ENCODE measurements around the gene KCNRG.
"Not testable (repeated sequence)": the region's sequence is repeated elsewhere in the genome, so short reads cannot be mapped to it uniquely, and the experiment has no call there.

KCNRG gene

DNA sequence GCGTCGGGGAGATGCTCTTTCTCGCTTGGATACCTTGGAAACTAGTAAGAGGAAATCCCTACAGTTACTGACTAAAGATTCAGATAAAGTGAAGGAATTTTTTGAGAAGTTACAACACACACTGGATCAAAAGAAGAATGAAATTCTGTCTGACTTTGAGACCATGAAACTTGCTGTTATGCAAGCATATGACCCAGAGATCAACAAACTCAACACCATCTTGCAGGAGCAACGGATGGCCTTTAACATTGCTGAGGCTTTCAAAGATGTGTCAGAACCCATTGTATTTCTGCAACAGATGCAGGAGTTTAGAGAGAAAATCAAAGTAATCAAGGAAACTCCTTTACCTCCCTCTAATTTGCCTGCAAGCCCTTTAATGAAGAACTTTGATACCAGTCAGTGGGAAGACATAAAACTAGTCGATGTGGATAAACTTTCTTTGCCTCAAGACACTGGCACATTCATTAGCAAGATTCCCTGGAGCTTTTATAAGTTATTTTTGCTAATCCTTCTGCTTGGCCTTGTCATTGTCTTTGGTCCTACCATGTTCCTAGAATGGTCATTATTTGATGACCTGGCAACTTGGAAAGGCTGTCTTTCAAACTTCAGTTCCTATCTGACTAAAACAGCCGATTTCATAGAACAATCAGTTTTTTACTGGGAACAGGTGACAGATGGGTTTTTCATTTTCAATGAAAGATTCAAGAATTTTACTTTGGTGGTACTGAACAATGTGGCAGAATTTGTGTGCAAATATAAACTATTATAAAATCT, 2.7 kb upstream of the KCNRG start:
- DNase-seq (ENCODE audit: low read depth), result no peak

DNA sequence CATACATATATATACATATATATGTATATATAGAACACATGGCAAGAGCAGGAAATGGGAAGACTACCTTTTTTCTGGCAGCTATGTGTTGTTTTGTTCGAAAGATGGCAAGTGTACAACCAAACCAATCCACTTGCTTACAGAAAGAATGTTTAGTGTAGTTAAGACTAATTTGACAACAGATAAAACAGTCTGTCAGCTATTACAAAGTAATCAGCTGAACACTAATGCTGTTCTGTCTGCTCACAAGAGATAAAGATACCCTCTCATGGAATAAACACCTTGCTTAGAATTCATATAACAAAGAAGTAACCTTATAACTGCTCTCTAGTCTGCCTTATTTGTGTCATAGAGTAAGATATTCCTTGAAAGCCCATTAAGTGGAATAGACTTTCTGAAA, 858 bp upstream of the KCNRG start:
- no peak for DNase-seq (ENCODE audit: low read depth)

DNA sequence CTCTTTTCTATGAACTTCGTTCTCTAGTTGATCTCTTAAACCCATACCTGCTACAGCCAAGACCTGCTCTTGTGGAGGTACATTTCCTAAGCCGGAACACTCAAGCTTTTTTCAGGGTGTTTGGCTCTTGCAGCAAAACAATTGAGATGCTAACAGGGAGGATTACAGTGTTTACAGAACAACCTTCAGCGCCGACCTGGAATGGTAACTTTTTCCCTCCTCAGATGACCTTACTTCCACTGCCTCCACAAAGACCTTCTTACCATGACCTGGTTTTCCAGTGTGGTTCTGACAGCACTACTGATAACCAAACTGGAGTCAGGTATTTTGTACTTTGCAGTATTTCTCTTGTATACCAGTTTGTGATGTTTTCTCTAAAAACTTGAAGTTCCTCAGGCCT, 506 bp downstream of the KCNRG start:
- no peak for DNase-seq (ENCODE audit: low read depth)

DNA sequence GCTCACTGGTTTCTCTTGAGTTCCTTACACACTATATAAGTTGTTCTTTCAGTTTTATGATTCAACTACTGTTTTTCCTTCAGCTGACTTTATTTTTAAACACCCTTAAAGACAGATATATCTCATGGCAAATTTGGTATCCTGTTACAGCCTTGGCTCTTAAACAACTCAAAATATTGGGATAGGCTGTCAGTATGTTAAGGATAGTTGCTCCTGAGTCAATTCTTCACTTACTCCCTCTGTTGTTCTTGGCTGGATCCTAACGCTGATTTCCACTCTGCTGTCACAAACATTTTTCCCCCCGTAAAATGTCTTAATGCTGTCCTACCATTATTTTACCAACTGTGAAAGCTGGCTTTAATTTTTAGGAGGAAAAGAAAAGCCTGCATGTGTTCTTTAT, 1.2 kb downstream of the KCNRG start:
- no peak for DNase-seq (ENCODE audit: low read depth)

DNA sequence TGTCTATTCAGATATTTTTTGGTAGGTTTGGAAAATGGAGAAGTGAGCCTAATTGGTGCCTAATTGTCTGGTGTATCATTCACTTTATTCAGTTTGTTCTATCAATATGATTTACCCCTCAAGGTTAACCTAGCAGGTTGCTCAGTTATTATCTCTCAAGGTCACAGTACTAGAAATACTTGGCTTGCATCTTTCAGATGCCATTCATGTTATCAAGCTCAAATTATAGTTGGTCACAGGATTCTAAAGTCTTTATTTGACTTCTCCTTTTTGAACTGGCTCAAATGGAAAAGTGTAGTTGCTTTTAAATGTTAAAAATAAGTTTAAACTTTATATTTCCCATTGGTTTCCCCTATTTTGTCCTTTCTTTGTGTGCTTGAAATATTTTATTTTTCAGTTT, 2.6 kb downstream of the KCNRG start:
- DNase-seq (ENCODE audit: low read depth), result no peak

DNA sequence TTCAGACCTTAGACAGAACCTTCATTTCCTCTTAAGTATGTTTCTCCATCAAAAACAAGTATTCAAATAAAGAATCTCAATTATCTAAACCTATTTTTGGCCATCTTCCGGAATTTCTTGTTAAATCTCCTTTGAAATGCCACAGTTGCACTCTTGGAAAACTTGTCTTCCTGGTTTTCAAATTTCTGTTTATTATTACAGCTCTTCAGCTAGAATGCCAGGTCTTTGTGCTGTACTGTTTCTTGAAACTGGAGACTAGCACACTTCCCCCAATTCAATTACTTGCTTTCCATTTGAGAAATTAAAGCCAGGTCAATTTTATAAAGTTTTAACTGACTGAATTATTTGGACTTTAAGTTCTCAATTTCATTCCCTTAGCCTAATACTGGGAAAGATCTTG, 10.2 kb downstream of the KCNRG start:
- DNase-seq (ENCODE audit: low read depth), result no peak

DNA sequence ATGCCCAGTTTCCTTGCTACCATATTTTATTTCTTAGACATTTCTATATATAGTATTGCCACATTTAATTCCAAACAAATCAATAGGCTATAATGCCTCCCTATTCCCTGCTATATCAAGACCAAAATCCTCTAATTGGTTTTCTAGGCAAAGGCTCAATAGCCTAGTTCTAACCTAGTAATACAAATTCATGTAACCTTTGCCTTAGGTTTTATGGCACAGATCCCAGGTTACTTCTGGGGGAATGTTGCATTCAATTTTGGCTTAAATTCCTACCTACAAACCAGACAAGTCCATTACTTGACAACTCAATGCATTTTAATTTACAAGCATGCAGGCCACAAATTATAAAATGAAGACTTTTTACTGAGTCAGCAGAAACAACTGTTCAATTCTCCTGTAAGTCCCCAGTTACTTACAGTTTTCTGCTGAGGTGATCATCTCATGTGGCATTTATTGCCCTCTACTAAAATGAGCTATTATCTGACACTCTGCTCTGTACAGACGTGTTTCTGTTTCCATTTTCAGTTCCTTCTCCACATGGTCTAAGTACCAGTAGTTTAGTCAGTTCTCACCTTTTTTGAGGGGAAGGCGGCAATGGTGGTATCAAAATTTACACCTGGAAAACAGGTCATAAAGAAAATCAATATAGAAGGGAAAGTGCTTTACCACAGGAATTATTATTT, 11.7 kb downstream of the KCNRG start:
- no peak for DNase-seq (ENCODE audit: low read depth)

DNA sequence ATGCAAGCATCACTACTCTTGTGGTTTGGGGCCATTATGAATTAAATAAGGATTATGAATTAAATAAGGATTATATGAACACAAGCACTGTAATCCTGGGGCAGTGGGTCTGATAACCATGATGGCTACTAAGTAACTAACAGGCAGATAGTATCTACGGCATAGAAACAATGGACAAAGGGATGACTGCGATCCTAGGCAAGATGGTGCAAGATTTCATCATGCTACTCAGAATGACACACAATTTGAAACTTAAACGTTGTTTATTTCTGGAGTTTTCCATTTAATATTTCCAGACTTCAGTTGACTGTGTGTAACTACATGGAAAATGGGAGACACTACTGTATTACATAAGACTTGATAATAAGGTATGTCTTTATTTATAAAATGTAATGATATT, 15.1 kb downstream of the KCNRG start:
- DNase-seq (ENCODE audit: low read depth), result no peak

DNA sequence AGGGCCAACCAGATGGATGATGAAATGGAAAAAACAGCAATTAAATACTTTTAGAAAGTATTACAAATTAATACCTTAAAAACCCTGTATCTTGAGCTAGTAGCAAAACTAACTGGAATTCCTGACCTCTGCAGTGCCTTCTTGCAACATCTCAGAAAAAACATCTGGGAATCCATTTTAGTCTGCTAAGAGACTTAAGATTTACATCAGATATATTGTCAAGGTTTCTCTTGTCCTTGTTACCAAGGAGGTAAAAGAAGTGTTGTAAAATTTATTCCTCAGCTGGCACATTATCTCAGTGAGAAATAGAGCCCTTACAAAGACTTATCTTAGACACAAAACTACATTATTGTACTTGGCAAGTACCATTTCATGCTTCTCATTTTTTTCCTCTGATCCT, 18.5 kb downstream of the KCNRG start:
- DNase-seq (ENCODE audit: low read depth), result no peak

DNA sequence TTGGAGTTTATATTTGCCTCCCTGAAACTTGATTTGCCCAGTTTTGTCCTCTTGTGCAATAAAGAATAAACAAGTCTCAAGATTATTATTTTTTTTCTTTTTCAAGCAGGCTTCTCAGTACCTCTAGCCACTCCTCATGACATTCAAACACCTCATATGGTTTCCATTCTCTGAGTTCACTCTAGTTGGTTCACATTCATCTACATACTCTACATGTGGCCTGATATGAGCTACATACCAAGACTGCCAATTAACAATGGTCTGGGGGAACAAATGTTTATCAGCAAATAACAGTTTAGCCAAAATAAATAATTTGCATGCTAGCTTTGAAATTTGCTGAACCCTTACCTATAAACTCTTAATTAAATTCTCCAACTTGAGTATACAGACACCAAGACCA, 22.5 kb downstream of the KCNRG start:
- DNase-seq (ENCODE audit: low read depth), result no peak

DNA sequence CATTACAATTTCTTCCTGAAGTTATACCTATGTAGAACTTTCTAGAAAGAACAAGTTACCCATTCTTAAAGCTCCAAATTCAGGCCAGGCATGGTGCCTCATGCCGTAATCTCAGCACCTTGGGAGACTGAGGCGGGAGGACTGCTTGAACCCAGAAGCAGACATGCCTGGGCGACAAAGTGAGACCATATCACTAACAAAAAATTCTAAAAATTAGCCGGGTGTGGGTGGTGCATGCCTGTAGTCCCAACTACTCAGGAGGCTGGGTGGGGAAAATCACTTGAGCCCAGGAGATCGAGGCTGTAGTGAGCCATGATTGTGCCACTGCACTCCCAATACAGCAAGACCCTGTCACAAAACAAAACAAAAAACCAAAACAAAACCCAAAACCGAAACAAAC, 23.0 kb downstream of the KCNRG start:
- no peak for DNase-seq (ENCODE audit: low read depth)

DNA sequence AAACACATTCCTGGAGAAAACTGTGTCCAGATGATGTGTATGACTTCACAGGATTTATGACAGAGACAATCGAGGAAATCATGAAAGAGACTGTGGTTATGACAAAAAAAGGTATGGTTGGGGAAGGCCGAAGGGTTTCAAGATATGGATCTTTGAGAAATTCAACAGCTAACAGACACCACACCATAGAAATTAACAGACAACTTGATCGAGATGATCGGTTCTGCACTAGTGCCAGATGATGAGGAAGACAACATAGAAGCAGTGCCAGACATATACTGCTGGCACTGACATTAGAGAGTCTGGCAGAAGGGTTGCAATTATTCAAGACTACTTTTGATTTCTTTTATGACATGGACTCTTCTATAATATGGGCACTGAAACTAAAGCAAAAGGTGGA, 37.2 kb downstream of the KCNRG start:
- DNase-seq (ENCODE audit: low read depth), result no peak

DNA sequence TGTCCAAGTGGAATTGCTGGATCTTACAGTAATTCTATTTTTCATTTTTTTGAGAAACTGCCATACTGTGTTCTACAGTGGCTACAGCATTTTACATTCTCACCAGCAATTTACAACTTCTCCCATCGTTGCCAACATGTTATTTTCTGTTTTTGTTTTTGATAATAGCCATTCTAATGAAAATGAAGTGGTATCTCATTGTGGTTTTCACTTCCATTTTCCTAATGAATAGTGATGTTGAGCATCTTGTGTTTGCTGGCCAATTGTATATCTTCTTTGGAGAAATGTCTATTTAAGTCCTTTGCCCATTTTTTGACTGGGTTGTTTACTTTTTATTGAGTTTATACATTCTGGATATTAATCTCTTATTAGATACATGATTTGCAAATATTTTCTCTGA, 38.6 kb downstream of the KCNRG start:
- no peak for DNase-seq (ENCODE audit: low read depth)

DNA sequence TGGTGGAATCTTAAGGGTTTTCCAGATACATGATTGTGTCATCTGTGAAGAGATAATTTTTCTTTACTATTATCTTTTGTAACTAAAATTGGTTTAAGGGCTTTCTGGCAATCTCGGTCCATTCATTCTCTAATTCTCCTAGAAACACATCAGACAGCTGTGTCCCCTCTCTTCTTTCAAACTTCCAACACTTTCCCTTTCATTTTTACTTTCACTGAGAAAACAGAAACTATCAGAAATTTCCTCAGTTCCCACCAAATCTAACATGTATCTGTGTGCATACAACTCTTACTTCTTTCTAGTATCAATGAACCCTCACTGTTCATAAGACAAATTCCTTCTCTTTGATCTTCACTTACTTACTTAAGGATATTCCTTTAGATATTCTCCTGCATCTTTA, 40.2 kb downstream of the KCNRG start:
- DNase-seq (ENCODE audit: low read depth), result no peak

DNA sequence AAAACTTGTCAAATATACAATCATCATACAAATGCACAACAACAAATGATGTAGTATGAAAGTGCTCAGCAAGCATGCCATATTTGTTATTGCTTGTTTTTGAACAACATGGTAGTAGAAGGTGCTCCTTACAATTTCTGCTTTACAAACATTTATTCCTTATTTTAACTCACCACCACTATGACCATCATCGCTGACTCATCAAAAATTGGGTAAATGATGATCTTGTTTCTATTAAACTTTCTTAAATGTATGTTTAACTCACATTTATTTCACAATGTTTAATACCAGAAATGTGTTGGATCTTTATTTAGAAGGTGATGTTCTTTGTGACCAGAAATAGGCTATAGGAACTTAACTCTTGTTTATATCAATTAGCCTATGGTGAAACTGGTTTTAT, 45.5 kb downstream of the KCNRG start:
- no peak for DNase-seq (ENCODE audit: low read depth)

DNA sequence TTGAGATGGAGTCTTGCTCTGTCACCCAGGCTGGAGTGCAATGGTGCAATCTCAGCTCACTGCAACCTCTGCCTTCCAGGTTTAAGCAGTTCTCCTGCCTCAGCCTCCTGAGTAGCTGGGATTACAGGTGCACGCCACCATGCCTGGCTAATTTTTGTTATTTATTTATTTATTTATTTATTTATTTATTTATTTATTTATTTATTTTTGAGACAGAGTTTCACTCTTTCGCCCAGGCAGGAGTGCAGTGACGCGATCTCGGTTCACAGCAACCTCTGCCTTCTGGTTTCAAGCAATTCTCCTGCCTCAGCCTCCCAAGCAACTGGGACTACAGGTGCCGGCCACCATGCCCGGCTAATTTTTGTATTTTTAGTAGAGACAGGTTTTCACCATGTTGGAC, 47.1 kb downstream of the KCNRG start:
- not testable (repeated sequence) for DNase-seq (ENCODE audit: low read depth)

DNA sequence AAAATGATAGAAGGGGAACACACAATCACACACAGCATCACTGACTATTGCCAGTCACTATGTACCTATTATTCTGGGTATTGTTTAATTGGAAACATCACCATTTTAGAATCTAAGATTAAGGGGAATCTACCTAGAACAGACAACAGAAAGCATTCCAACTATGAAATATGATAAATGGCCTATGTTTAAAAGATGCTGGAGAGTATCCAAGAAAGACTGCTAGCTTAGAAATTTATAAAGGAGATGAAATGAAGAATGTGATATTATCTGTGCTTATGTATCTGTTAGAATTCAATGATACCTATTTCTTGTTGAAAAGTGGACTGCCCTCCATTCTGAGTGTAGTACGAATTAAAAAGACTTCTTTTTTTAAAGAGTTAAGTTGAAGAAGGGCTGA, 50.5 kb downstream of the KCNRG start:
- no peak for DNase-seq (ENCODE audit: low read depth)

DNA sequence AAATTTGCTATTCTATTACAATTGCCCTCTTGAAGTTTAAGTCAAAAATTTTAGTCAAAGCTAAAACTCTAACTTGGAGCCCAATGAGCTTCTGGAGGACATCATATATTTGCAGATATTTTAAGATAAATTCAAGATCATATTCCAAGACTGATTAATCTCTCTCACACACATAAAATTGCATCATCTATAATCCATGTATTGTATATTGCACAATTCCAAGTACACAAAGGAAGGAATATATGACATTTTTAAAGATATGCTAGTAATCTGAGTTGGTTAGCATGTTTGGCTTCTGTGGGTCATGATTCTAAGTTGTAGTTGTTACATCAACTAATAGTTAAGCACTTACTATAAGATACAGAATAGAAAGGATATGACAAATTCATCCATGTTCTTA, 53.3 kb downstream of the KCNRG start:
- no peak for DNase-seq (ENCODE audit: low read depth)

DNA sequence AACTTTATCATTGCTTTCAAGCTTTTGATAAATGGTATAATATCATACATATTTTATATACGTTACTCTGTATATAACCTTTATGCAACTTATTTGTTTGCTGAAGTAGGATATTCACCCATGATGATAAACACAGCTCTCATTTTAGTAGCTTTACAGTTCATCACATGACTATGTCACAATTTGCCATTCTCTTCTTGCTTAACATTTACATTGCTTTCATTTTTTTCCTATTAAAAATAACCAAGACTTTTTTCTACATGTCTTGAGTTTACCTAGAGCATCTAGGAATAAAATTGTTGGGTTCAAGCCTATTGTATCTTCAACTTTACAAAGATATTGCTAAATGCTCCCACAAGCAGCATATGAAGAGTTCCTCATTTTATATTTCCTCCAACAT, 54.0 kb downstream of the KCNRG start:
- DNase-seq (ENCODE audit: low read depth), result no peak

DNA sequence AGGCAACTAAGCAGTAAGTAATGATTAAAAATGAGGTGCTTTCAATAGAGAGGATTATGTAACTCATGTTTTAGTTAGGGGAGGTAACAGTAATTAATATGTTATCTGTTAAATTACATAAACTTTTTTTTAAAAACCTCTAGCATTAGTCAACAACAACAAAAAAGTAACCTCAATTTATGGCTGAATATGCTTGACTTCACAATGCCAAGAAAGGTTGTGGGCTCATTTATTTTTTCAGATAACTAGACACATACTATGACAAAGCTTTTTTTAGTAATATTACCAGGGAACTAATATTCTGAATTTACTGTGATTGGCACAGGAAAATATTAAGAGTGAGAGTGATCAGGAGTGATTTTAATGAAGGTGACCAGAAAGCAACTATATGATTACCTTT, 54.9 kb downstream of the KCNRG start:
- no peak for DNase-seq (ENCODE audit: low read depth)
